Measurements from ENCODE around the gene RAD21L1.

- TF ChIP-seq HDGF (IDR thresholded peaks at IDR 0.05; ENCODE audit: borderline replicate concordance), result no peak
- no peak for TF ChIP-seq PKNOX1 (IDR thresholded peaks at IDR 0.05)
- TF ChIP-seq FOXA1 (IDR thresholded peaks at IDR 0.05), result no peak
- TF ChIP-seq SUZ12 (IDR thresholded peaks at IDR 0.05), result no peak
- no peak for TF ChIP-seq FOXK2 (IDR thresholded peaks at IDR 0.05)
- no peak for TF ChIP-seq SP1 (IDR thresholded peaks at IDR 0.05)
- no peak for TF ChIP-seq L3MBTL2 (conservative IDR thresholded peaks at IDR 0.05)
These were observed 19.3 kb upstream of the RAD21L1 start for GRCh38 chr20:1206366-1207148.
